GM10248 (cell line): ENCODE results near the gene IL23R.

Source experiments
- CTCF ChIA-PET: fragments of 300-600 bp; sonication (Branson Sonifier 250); formaldehyde crosslinking; extraction: SDS; loops from one replicate; lab custom pipeline; 2021; ENCODE audit warnings: antibody characterized with exemption; lab: Yijun Ruan, JAX
- POLR2A ChIA-PET: fragments of 350-650 bp; sonication (Branson Sonifier 250); formaldehyde crosslinking; extraction: SDS; loops from one replicate; lab custom pipeline; 2020; ENCODE audit warnings: antibody characterized with exemption; lab: Yijun Ruan, JAX
- DNase-seq: peaks from one replicate; pipeline ENCODE4 v3.0.0; 2012; ENCODE audit errors: extremely low spot score
- TF ChIP-seq, protein P1 (sequence below): IDR thresholded peaks from 2 replicates; pipeline ENCODE4 v1.5.1; 2012; ENCODE audit warnings: mild to moderate bottlenecking, low read depth; ENCODE audit errors: extremely low read depth, missing control alignments, control extremely low read depth

The IL23R gene

DNA sequence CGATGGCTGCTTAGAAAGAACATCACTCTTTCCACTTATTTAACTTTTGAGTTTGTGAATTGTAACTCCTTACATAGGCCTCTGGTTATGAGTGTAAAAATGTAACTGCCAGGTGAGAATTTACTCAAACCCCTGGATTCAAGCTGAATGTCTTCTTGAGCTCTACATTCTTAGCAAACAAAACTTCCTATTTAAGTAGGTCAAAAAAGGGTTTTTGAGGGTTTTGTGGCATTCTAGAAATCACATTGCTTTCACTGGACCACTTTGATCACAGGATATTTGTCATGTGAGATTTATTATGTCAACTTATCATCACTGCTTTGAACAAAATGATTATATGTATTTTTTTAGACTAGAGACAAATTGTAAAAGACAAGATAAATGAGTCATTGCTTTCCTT, 5.7 kb downstream of the IL23R start:
- no peak for DNase-seq
- TF ChIP-seq, protein P1, sequence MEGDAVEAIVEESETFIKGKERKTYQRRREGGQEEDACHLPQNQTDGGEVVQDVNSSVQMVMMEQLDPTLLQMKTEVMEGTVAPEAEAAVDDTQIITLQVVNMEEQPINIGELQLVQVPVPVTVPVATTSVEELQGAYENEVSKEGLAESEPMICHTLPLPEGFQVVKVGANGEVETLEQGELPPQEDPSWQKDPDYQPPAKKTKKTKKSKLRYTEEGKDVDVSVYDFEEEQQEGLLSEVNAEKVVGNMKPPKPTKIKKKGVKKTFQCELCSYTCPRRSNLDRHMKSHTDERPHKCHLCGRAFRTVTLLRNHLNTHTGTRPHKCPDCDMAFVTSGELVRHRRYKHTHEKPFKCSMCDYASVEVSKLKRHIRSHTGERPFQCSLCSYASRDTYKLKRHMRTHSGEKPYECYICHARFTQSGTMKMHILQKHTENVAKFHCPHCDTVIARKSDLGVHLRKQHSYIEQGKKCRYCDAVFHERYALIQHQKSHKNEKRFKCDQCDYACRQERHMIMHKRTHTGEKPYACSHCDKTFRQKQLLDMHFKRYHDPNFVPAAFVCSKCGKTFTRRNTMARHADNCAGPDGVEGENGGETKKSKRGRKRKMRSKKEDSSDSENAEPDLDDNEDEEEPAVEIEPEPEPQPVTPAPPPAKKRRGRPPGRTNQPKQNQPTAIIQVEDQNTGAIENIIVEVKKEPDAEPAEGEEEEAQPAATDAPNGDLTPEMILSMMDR = no peak
- POLR2A ChIA-PET = no interaction called here
- CTCF ChIA-PET = interaction anchor here (2.5 to 9.0 kb wide), 2 partner anchors 23 to 41 kb away, joined by 11 to 79 read pairs; no protein-coding TSS in a partner anchor

DNA sequence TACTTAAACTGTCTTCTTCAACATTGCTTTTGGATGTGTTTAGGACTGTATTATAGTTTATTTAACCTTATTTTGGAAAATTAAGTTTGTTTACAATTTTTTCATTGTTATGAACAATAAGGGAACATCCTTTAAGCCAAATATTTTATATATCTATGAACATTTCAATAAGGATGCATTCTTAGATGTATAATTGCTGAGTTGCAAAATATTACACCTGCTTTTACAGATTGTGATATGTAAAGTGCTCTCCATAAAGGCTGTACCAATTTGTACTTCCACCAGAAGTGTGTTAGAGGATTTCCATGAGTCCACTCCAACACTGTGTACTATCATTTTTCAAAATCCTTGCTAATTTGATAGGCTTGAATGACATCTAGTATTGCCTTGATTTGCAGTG, 7.7 kb downstream of the IL23R start:
- POLR2A ChIA-PET = no interaction called here
- TF ChIP-seq, protein P1 = no peak
- CTCF ChIA-PET = no interaction called here
- no peak for DNase-seq

GRCh38 chr1:67174716-67175284, 8.5 kb downstream of the IL23R start:
- ChIA-PET CTCF (interaction anchor here (1.5 kb wide), 2 partner anchors 10 to 38 kb away, joined by 3 to 8 read pairs; no protein-coding TSS in a partner anchor), POLR2A (no interaction called here)
- TF ChIP-seq, protein P1 = no peak
- DNase-seq = no peak

DNA sequence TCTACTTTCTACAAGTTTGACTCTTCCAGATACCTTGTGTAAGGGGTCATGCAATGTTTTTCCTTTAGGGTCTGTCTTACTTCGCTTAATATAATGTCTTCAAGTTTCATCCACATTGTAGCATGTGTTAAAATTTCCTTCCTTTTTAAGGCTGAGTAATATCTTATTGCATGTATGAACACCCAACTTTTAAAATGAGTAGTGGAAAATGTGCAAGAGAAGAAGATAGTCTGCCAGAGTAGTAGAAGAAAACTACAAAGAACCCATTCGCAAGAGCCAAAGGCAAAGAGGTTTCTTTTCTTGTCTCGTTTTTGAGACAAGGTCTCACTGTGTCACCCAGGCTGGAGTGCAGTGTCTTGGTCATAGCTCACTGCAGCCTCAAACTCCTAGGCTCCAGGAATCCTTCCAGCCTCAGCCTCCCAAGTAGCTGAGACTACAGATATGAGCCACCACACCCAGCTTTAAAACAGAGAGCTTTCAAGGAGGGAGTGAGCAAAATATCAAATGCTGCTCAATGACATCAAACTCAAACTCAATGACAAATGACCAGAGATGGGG, 9.4 kb downstream of the IL23R start:
- TF ChIP-seq, protein P1 = no peak
- no peak for DNase-seq
- ChIA-PET POLR2A (no interaction called here), CTCF (interaction anchor here (0.7 to 1.5 kb wide), 7 partner anchors 8 to 214 kb away, joined by 3 to 8 read pairs (median 3); no protein-coding TSS in a partner anchor)

- no peak for DNase-seq
- ChIA-PET POLR2A (interaction anchor here (0.6 kb wide), 1 partner anchor 27 kb away, joined by 3 read pairs; no protein-coding TSS in a partner anchor), CTCF (interaction anchor here (0.7 to 2.0 kb wide), 8 partner anchors 9 to 310 kb away, joined by 3 to 9 read pairs (median 3); no protein-coding TSS in a partner anchor)
- TF ChIP-seq, protein P1 = no peak
These were observed 18.7 kb downstream of the IL23R start for GRCh38 chr1:67184838-67185421.

DNA sequence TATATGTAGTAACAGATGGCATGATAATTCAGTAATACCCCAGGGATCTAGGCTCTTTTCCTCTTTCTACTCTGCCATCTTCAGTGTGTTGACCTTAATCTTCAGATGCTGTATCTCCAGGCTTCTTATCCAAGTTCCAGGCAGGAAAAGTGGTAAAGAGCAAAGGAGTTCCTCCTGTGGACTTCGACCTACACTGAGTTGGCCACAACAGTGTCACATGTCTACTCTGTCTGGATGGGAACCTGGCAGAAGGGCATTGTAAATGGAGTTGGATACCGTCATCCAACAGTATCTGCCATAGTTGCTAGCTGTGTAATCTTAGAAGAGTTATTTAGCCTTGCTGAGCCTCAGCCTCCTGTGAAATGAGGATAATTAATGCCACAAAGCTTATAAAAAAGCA, 21.9 kb downstream of the IL23R start:
- ChIA-PET POLR2A (no interaction called here), CTCF (interaction anchor here (5.2 kb wide), 1 partner anchor 25 kb away, joined by 49 read pairs; no protein-coding TSS in a partner anchor)
- DNase-seq = no peak
- TF ChIP-seq, protein P1 = no peak
